Upper lobe of left lung (tissue), 4 donors: ENCODE measurements around the gene RMDN3.

Experiments
- CTCF ChIP-seq, 6 experiments: fragments of 450-650 bp in 4 of 6; fragments of 200-600 bp in 2 of 6; sonication (generic) in 2 of 6; IDR thresholded peaks; one replicate each; pipeline ENCODE4 v1.5.1; 2016 to 2019; ENCODE audit warnings: antibody characterized with exemption in 6 of 6
- EP300 ChIP-seq, 4 donors: sonication (generic); formaldehyde crosslinking; IDR thresholded peaks; one replicate each; pipeline ENCODE4 v1.5.1; 2017; ENCODE audit warnings: antibody characterized with exemption in 4 of 4, control low read depth in 2 of 4
- POLR2A ChIP-seq, 4 donors: fragments of 450-650 bp; IDR thresholded peaks; one replicate each; pipeline ENCODE4 v1.5.1; 2016 to 2017; ENCODE audit warnings: antibody characterized with exemption in 4 of 4, mild to moderate bottlenecking in 2 of 4
- POLR2AphosphoS5 ChIP-seq, 2 donors: sonication (generic); formaldehyde crosslinking; IDR thresholded peaks; one replicate each; pipeline ENCODE4 v1.5.1; 2017; ENCODE audit warnings: antibody characterized with exemption in 2 of 2

GRCh38 chr15:40799523-40799922 lies 44.5 kb upstream of the RMDN3 start:
- TF ChIP-seq CTCF (IDR thresholded peaks at IDR 0.05) = no peak
- TF ChIP-seq EP300 (IDR thresholded peaks at IDR 0.05) = no peak
- no peak for TF ChIP-seq POLR2A (IDR thresholded peaks at IDR 0.05)
- no peak for TF ChIP-seq POLR2AphosphoS5 (IDR thresholded peaks at IDR 0.05)
